ENCODE measurements around the gene SOD3.

The SOD3 gene

DNA sequence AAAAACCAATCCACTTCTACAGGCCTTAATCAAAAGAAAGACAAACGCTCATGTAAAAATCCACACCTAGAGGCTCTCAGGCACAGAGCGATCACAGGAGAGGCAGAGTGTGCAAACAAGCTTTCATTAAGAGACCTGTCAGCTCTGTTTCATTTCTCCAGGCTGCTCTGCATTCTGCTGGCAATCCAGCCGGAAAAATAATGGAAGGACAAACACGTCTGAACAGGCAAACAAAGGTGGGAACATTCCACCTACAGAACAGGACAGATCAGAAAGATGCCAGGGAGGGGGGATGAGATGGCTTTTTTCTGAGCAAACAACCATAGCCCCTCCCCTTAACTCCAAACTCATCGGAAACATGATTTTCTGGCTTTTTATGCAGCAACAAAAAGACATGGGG is 9.7 kb downstream of the SOD3 start:
- H2AFZ ChIP-seq = no peak overlapping the region
- H3K27ac ChIP-seq = no peak overlapping the region

DNA sequence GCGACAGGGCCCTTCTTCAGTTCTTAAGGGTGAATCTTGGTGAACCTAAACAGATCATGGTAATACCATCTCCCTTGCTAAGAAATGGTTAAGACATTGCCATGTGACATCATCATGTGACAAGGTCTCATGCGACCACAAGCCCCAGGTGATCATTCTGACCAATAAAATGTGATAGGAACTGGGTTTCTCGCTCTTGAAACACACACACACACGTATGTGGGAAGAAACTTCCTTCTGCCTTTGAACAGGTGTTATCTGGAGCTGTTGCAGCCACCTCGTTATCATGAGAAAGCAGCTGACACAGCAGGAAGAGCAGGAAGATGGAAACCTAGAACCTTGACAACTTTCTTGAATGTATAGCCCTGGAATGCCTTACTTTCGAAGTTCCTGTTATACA is 10.2 kb downstream of the SOD3 start:
- Histone ChIP-seq H3K9me3 (ENCODE audit: control insufficient read depth, low read length) (no peaks in the 10 kb centered on the region), H3K79me2 (no peaks in the 10 kb centered on the region), H3K36me3 (ENCODE audit: control insufficient read depth, insufficient read depth, low read length) (no peaks in the 10 kb centered on the region), H3K4me1 (no peaks in the 10 kb centered on the region), H2AFZ (no peak overlapping the region), H3K4me2 (ENCODE audit: low read length) (no peak overlapping the region), H3K27ac (no peak overlapping the region), H3K4me3 (ENCODE audit: low read depth, low read length) (no peak overlapping the region), H3K27me3 (ENCODE audit: control insufficient read depth, insufficient read depth, low read length) (no peaks in the 10 kb centered on the region), H3K9ac (no peak overlapping the region)
- TF ChIP-seq, protein P1, sequence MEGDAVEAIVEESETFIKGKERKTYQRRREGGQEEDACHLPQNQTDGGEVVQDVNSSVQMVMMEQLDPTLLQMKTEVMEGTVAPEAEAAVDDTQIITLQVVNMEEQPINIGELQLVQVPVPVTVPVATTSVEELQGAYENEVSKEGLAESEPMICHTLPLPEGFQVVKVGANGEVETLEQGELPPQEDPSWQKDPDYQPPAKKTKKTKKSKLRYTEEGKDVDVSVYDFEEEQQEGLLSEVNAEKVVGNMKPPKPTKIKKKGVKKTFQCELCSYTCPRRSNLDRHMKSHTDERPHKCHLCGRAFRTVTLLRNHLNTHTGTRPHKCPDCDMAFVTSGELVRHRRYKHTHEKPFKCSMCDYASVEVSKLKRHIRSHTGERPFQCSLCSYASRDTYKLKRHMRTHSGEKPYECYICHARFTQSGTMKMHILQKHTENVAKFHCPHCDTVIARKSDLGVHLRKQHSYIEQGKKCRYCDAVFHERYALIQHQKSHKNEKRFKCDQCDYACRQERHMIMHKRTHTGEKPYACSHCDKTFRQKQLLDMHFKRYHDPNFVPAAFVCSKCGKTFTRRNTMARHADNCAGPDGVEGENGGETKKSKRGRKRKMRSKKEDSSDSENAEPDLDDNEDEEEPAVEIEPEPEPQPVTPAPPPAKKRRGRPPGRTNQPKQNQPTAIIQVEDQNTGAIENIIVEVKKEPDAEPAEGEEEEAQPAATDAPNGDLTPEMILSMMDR (IDR thresholded peaks at IDR 0.05) = no peak

More for the DNA sequence above, 9.7 kb downstream of the SOD3 start:
- no peaks in the 10 kb centered on the region for H3K4me1 ChIP-seq
- TF ChIP-seq, protein P1 (IDR thresholded peaks at IDR 0.05) = no peak
- H3K27me3 ChIP-seq (ENCODE audit: control insufficient read depth, insufficient read depth, low read length) = no peaks in the 10 kb centered on the region
- no peak overlapping the region for H3K4me3 ChIP-seq (ENCODE audit: low read depth, low read length)
- H3K4me2 ChIP-seq (ENCODE audit: low read length) = no peak overlapping the region
- H3K9ac ChIP-seq = no peak overlapping the region
- H3K79me2 ChIP-seq = no peaks in the 10 kb centered on the region
- no peaks in the 10 kb centered on the region for H3K9me3 ChIP-seq (ENCODE audit: control insufficient read depth, low read length)
- H3K36me3 ChIP-seq (ENCODE audit: control insufficient read depth, insufficient read depth, low read length) = no peaks in the 10 kb centered on the region

DNA sequence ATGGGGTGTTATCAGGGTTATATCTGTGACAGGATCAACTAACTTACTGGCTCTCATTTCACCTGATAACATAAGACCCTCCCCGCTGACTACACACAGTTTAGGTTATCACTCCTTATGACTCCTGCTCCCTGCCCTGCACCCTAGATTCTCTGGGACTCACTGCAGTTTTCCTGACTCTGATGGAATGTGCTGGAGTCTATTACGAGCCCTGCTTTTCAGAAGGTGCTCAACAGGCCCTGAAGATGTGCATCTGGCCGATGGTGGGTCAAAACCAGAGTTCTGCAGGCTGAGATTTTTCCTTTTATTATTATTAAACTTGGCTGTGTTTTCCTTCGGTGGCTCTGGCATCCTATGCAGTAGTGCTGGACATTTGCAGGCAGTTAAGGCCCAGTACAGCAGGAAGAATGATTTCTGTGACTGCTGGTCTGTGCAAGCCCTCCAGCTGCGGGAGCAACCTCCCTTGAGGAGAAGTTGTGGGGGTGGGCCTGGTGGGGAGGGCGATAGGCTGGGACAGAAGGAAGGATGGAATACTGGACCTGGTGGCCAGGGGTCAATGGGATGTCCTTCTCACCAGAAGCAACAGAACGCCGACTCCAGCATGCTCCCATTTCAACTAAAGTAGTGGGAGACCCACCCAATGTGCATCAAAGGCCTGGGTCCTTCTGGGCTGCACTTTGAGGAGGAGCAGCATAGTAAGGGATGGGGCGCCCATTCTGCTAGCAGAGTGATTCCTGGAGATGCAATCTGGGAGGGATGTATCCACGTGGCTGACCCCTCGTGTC is 11.0 kb downstream of the SOD3 start:
- H3K36me3 ChIP-seq (ENCODE audit: control insufficient read depth, insufficient read depth, low read length) = no peaks in the 10 kb centered on the region
- H3K9ac ChIP-seq = no peak overlapping the region
- H3K4me2 ChIP-seq (ENCODE audit: low read length) = no peak overlapping the region
- no peaks in the 10 kb centered on the region for H3K4me1 ChIP-seq
- no peak overlapping the region for H3K4me3 ChIP-seq (ENCODE audit: low read depth, low read length)
- no peak overlapping the region for H3K27ac ChIP-seq
- TF ChIP-seq, protein P1 (IDR thresholded peaks at IDR 0.05) = no peak
- H3K9me3 ChIP-seq (ENCODE audit: control insufficient read depth, low read length) = no peaks in the 10 kb centered on the region
- no peaks in the 10 kb centered on the region for H3K27me3 ChIP-seq (ENCODE audit: control insufficient read depth, insufficient read depth, low read length)
- H3K79me2 ChIP-seq = no peaks in the 10 kb centered on the region
- no peak overlapping the region for H2AFZ ChIP-seq

DNA sequence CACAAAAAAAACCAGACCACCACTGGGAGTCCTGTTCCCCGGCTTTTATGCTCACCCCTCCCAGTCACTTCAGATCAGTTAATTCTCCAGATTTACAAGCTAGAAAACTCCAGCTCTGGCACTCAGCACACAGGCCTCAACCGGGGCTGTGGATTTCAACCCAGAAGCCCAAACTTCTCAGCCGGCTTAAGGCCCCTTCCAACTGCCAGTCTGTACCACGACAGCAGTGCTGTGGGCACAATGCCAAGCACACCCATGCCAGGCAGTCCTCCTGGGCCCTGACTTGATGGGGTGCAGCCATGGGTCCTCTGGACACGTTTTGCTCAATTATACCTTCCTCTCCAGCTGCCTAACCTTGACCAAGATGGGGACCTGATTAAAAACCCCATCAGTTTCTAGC is 12.2 kb downstream of the SOD3 start:
- Histone ChIP-seq H3K9ac (no peak overlapping the region), H3K4me3 (ENCODE audit: low read depth, low read length) (no peak overlapping the region), H3K4me2 (ENCODE audit: low read length) (no peak overlapping the region), H3K79me2 (no peaks in the 10 kb centered on the region), H3K4me1 (no peaks in the 10 kb centered on the region), H3K36me3 (ENCODE audit: control insufficient read depth, insufficient read depth, low read length) (no peaks in the 10 kb centered on the region), H3K9me3 (ENCODE audit: control insufficient read depth, low read length) (no peaks in the 10 kb centered on the region), H3K27me3 (ENCODE audit: control insufficient read depth, insufficient read depth, low read length) (no peaks in the 10 kb centered on the region), H3K27ac (no peak overlapping the region), H2AFZ (no peak overlapping the region)
- TF ChIP-seq, protein P1 (IDR thresholded peaks at IDR 0.05) = no peak

DNA sequence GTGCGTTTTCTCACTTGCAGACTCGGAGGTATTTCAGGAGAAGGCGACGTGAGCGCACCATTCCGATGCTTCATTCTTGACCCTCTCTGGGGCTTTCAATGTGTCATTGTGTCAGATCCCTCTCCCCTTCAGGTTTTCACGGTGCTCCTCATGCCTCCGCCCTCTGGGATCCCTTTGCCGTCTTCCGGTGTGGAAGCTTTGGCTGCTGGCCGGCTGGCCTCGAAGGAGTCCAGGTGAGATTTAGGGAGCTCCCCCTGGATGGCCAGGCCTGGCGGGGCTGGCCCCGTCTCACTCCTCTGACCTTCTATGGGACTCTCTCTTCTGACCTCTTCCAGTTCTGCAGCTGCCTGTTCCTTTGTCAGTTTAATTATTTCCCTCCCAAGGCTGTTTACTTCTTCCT is 12.9 kb downstream of the SOD3 start:
- Histone ChIP-seq H3K4me3 (ENCODE audit: low read depth, low read length) (no peak overlapping the region), H3K27me3 (ENCODE audit: control insufficient read depth, insufficient read depth, low read length) (no peaks in the 10 kb centered on the region), H2AFZ (no peak overlapping the region), H3K79me2 (no peaks in the 10 kb centered on the region), H3K4me2 (ENCODE audit: low read length) (no peak overlapping the region), H3K9me3 (ENCODE audit: control insufficient read depth, low read length) (no peaks in the 10 kb centered on the region), H3K4me1 (no peaks in the 10 kb centered on the region), H3K27ac (no peak overlapping the region), H3K9ac (no peak overlapping the region), H3K36me3 (ENCODE audit: control insufficient read depth, insufficient read depth, low read length) (no peaks in the 10 kb centered on the region)
- TF ChIP-seq, protein P1 (IDR thresholded peaks at IDR 0.05) = no peak
